Nephron (organoid): ENCODE results near the gene KIF26B.
"Not testable (repeated sequence)": the region's sequence is repeated elsewhere in the genome, so short reads cannot be mapped to it uniquely, and the experiment has no call there.

Experiments
- H3K27ac Mint-ChIP-seq, 3 experiments: 2 replicates each; pipeline ENCODE4 v1.8.0; 2020; ENCODE audit warnings: mixed read lengths in 3 of 3, mild to moderate bottlenecking in 2 of 3, moderate library complexity in 1 of 3
- H3K27me3 Mint-ChIP-seq: 2 replicates; pipeline ENCODE4 v1.8.0; 2021; ENCODE audit warnings: low read depth, mild to moderate bottlenecking, moderate library complexity, mixed read lengths
- H3K36me3 Mint-ChIP-seq: 2 replicates; pipeline ENCODE4 v1.8.0; 2020; ENCODE audit warnings: low read depth, mixed read lengths
- H3K4me1 Mint-ChIP-seq: 2 replicates; pipeline ENCODE4 v1.8.0; 2020; ENCODE audit warnings: mixed read lengths
- H3K4me3 Mint-ChIP-seq, 3 experiments: 2 replicates each; pipeline ENCODE4 v1.8.0; 2020; ENCODE audit warnings: mild to moderate bottlenecking in 3 of 3, mixed read lengths in 3 of 3, moderate library complexity in 2 of 3
- H3K9me3 Mint-ChIP-seq: 2 replicates; pipeline ENCODE4 v1.8.0; 2020; ENCODE audit warnings: mixed read lengths
- CTCF ChIP-seq, 3 experiments: fragments of 200-600 bp; sonication (generic); IDR thresholded peaks; one replicate each; pipeline ENCODE4 v1.5.0; 2021; ENCODE audit warnings: antibody characterized with exemption in 3 of 3; ENCODE audit not compliant: unreplicated experiment in 3 of 3

Gene KIF26B

DNA sequence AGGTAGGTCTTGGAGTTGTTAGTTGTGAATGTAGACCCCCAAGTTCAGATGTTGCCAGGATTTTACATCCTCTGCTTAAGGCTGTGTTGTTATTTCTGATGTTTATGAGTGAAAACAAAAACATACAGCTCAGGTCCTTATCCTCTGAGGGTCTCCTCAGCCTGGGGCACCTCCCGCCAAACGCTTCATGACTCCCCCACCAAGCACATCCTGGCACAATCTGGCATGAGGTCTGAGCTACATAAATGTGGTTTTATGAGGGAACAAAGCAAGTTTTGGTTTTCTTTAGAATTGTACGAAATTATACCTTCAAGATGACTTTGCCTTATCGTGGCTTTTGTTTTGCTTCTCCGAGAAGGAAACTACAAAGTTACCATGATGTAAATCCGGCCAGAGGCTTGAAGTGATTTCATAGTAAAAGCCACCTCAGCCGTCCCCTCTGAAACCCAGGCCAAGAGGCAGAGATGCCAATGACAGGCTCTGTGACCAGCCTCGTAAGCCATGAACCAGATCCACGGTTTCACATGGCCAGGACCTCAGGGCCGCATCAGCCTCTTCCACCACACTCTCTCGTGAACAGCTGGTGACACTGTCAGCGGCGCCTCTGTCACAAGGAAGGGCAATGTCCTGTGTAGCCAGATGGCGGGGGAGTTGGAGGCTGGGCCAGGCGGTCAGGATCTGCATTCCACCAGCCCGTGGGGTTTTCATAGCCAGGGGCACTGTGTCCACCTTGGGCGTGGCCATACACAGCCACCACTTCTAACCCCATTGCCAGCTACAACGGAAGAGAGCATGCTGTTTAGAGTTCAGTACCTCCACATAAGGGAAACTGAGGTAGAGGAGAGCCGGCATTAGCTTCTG, 199.4 kb downstream of the KIF26B start:
- TF ChIP-seq CTCF (IDR thresholded peaks at IDR 0.05; ENCODE audit: unreplicated experiment in 3 of 3) = no peak
- Mint-ChIP-seq H3K27ac (no peak overlapping the region), H3K4me3 (no peak overlapping the region), H3K36me3 (peaks cover 3% of the 10 kb centered on the region), H3K4me1 (no peaks in the 10 kb centered on the region), H3K9me3 (no peaks in the 10 kb centered on the region), H3K27me3 (peaks cover 13% of the 10 kb centered on the region)

GRCh38 chr1:245355851-245356630, 201.3 kb downstream of the KIF26B start:
- Mint-ChIP-seq H3K27me3 (peaks cover 13% of the 10 kb centered on the region), H3K27ac (peak overlapping the region; percentile 1 to 90 (median 37))
- H3K36me3 Mint-ChIP-seq, H3K4me3 Mint-ChIP-seq, H3K9me3 Mint-ChIP-seq, H3K4me1 Mint-ChIP-seq: not testable (repeated sequence)

GRCh38 chr1:245356891-245357585, 202.3 kb downstream of the KIF26B start:
- H3K27me3 Mint-ChIP-seq = peaks cover 13% of the 10 kb centered on the region
- TF ChIP-seq CTCF (IDR thresholded peaks at IDR 0.05; ENCODE audit: unreplicated experiment in 3 of 3) = no peak
- H3K36me3 Mint-ChIP-seq = peaks cover 7% of the 10 kb centered on the region
- H3K4me1 Mint-ChIP-seq = peaks cover 7% of the 10 kb centered on the region
- H3K9me3 Mint-ChIP-seq = no peaks in the 10 kb centered on the region
- peak overlapping the region; percentile 37 to 90 (median 57) for H3K27ac Mint-ChIP-seq
- H3K4me3 Mint-ChIP-seq = no peak overlapping the region

- H3K4me1 Mint-ChIP-seq = peaks cover 17% of the 10 kb centered on the region
- H3K4me3 Mint-ChIP-seq, H3K27ac Mint-ChIP-seq, H3K9me3 Mint-ChIP-seq, H3K36me3 Mint-ChIP-seq: not testable (repeated sequence)
- peaks cover 13% of the 10 kb centered on the region for H3K27me3 Mint-ChIP-seq
Observed at GRCh38 chr1:245359101-245359680, 204.4 kb downstream of the KIF26B start.

DNA sequence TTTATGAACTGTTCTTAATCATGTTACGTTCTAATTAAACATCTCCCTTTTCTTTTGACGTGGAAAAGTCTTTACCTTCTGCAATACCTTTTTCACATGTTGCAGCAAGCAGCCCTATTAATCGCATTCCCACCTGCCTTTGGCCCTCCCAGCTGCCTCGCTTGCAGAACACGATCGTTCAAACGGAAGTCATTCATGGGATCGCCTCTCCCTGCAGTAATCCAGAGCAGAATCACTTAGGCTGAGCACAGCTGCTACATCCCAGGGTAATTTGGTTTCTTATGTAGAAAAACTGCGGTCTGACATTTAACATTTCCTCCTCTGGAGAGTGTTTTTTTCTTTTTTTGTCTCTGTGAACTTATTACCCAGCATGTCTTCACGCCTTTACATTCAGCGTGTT, 206.3 kb downstream of the KIF26B start:
- Mint-ChIP-seq H3K4me1 (peaks cover 31% of the 10 kb centered on the region), H3K4me3 (no peak overlapping the region), H3K27ac (no peak overlapping the region), H3K9me3 (no peaks in the 10 kb centered on the region), H3K36me3 (peaks cover 14% of the 10 kb centered on the region), H3K27me3 (peaks cover 6% of the 10 kb centered on the region)
- TF ChIP-seq CTCF (IDR thresholded peaks at IDR 0.05; ENCODE audit: unreplicated experiment in 3 of 3) = no peak

- H3K27ac Mint-ChIP-seq = peak overlapping the region in 1 of 3 experiments; percentile 17
- no peaks in the 10 kb centered on the region for H3K9me3 Mint-ChIP-seq
- H3K4me3 Mint-ChIP-seq = no peak overlapping the region
- H3K4me1 Mint-ChIP-seq = peaks cover 31% of the 10 kb centered on the region
- peaks cover 6% of the 10 kb centered on the region for H3K27me3 Mint-ChIP-seq
- H3K36me3 Mint-ChIP-seq = peaks cover 18% of the 10 kb centered on the region
- no peak for TF ChIP-seq CTCF (IDR thresholded peaks at IDR 0.05; ENCODE audit: unreplicated experiment in 3 of 3)
Observed at GRCh38 chr1:245361951-245362350, 207.2 kb downstream of the KIF26B start.
